Neural progenitor cell (in vitro differentiated cells): ENCODE measurements around the gene NCEH1.
"Not testable (repeated sequence)": the region's sequence is repeated elsewhere in the genome, so short reads cannot be mapped to it uniquely, and the experiment has no call there.

ENCODE experiments used
- EZH2 ChIP-seq: fragments of 200-600 bp; sonication (generic); IDR thresholded peaks from 2 replicates; pipeline ENCODE4 v1.6.1; 2017; ENCODE audit warnings: antibody characterized with exemption, mild to moderate bottlenecking, moderate library complexity
- TF ChIP-seq, protein P1 (sequence below): fragments of 200-600 bp; sonication (generic); IDR thresholded peaks from 2 replicates; pipeline ENCODE4 v1.5.1; 2017; ENCODE audit warnings: antibody characterized with exemption, mild to moderate bottlenecking

DNA sequence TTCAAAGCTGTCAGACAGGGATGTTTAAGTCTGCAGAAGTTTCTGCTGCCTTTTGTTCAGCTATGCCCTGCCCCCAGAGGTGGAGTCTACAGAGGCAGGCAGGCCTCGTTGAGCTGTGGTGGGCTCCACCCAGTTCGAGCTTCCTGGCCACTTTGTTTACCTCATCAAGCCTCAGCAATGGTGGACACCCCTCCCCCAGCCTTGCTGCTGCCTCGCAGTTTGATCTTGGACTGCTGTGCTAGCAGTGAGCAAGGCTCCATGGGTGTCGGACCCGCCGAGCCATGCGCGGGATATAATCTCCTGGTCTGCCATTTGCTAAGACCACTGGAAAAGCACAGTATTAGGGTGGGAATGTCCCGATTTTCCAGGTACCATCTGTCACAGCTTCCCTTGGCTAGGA, 45.4 kb downstream of the NCEH1 start:
- TF ChIP-seq, protein P1, sequence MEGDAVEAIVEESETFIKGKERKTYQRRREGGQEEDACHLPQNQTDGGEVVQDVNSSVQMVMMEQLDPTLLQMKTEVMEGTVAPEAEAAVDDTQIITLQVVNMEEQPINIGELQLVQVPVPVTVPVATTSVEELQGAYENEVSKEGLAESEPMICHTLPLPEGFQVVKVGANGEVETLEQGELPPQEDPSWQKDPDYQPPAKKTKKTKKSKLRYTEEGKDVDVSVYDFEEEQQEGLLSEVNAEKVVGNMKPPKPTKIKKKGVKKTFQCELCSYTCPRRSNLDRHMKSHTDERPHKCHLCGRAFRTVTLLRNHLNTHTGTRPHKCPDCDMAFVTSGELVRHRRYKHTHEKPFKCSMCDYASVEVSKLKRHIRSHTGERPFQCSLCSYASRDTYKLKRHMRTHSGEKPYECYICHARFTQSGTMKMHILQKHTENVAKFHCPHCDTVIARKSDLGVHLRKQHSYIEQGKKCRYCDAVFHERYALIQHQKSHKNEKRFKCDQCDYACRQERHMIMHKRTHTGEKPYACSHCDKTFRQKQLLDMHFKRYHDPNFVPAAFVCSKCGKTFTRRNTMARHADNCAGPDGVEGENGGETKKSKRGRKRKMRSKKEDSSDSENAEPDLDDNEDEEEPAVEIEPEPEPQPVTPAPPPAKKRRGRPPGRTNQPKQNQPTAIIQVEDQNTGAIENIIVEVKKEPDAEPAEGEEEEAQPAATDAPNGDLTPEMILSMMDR = not testable (repeated sequence)
- TF ChIP-seq EZH2 = not testable (repeated sequence)
